GM21576 (cell line): ENCODE results near the gene RIPPLY3.
A peak's percentile ranks its signal among the peaks of the same experiment; 100 is the strongest.
"Not testable (repeated sequence)": the region's sequence is repeated elsewhere in the genome, so short reads cannot be mapped to it uniquely, and the experiment has no call there.

ENCODE experiments used
- ATAC-seq: cut with Tn5 transposase; IDR thresholded peaks from one replicate; pipeline ENCODE4 v1.9.1; 2021; ENCODE audit warnings: mild to moderate bottlenecking, moderate library complexity; ENCODE audit not compliant: unreplicated experiment

Gene RIPPLY3

DNA sequence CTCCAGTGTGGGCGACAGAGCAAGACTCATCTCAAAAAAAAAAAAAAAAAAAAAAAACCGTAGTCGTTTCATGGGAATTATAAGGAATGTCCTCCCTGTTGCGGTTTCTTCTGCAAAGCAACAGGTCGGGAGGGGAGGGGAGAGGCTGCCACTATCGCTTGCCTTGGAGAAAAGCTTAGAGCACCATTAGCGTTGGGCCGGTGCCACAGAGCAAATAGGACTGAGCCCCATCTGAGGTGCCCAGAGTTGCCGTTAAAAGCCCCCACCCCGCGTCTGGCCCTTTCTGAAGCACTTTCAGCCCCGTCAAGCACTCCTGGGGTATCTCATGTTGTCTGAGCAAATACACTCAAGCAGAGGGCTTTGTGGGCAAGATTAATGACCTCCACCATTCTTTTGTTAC, 2.2 kb downstream of the RIPPLY3 start:
- ATAC-seq = no peak

DNA sequence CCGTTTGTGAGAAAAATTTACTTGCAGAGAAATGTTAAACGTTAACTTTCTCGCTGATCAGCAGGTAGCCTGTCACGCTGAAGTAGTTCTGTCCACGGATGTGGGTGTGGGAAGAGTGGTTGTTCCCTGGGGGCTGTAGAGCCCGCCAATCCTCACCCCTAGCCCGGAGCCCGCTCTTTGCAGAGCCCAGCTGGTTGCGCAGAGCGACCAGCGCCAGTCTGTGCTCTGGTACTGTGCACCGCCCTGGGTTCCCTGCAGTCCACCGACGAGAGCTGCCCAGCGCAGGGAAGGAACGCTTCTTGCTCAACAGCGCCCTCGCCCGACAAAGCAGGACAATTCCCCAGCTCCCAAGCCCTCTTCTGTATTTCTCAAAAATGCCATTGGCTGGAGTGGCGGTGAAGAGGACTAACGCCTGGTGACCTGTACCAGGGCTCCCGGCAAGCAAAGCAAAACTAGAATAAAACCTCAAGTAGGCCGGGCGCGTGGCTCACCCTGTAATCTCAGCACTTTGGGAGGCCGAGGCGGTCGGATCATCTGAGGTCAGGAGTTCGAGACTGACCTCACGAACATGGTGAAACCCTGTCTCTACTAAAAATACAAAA, 3.3 kb downstream of the RIPPLY3 start:
- ATAC-seq = peak; percentile 90

DNA sequence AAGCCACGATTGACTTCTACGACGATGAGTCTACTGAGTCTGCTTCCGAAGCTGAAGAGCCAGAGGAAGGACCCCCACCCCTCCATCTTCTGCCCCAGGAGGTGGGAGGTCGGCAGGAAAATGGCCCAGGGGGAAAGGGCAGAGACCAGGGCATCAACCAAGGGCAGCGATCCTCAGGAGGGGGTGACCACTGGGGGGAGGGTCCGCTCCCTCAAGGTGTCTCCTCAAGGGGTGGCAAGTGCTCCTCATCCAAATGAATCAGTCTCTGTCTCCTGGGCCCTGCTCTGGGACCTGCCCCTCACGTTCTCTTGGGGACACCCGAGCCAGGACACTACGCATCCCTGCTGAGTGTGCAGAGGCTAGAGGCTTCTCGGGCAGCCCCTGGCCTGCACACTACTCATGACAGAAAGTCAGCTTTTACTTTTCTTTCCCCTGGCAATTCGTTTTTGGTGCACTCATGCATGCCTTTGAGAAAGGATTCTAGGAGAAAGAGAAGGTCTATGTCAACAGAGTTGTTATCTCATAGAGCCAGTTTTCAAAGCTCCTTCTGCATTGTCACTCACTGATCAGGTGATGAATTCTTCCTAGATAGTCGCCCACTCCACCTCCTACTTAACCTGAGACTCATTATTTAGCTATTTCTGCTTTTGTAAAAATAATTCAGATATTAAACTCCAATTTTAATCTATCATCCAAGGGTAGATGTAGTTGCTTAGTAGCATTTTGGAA, 11.6 kb downstream of the RIPPLY3 start:
- ATAC-seq = no peak

DNA sequence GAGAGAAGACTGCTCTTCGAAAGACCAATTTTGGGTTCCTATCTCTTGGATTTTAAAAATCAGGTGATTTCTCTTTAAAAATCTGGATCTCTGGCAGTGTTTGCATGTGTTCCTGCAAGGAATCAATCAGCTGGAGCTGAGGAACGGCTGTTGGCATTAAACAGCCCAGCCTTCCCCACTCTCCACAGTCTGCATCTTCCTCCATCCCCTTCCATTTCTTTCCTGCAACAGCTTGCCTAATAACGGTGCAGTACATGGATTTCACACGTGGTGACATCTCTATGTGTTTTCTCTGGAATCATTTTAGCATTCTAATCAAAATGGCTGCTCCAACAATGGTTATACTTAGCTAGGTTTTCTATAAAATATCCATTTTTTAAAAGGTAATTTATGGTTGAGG, 20.0 kb downstream of the RIPPLY3 start:
- ATAC-seq = no peak

DNA sequence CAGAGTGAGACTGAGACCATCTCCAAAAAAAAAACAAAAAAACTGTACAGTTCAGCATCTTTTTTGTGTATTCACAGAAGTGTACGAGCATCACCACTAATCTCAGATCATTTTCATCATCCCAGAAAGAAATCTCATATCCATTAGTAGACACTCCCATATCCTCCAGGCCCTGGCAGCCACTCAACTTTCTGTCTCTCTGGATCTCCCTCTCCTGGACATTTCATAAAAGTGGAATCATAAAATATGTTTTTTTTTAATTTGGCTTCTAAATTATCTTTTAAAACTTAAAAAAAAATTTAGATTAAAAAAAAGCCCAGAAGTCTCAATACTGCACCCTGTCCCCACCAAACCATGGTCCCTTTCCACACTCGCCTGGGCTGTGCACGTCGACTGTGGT, 22.1 kb downstream of the RIPPLY3 start:
- no peak for ATAC-seq

DNA sequence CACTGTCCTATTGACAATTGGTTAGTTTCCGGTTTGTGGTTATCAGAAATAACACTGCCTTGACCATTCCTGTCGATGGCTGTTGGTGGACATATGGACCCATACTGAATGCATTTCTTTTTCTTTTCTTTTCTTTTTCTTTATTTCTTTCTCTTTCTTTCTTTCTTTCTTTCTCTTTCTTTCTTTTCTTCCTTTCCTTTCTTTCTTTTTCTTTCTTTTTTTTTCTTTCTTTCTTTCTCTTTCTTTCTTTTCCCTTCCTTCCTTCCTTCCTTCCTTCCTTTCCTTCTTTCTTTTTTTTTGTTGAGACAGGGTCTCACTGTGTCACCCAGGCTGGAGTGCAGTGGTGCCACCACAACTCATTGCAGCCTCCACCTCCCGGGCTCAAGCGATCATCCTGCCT, 24.4 kb downstream of the RIPPLY3 start:
- ATAC-seq = no peak

DNA sequence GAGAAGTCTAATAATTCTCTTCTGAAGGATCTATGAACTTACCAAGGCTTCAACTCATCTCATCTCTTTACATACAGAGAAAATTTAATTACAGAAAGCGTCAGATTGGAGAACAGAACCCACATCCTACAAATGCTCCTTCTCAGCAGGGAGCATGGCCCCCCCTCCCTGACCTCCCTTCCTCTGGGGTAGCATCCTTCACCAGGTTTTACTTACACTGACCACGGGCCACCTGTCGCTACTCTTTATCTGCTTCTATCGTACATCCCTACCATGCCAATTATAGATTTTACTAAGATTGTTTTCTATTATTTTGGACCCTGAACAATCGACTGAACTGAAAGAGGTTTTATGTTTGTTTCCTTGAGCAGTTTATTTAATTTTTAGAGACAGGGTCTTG, 25.8 kb downstream of the RIPPLY3 start:
- no peak for ATAC-seq

DNA sequence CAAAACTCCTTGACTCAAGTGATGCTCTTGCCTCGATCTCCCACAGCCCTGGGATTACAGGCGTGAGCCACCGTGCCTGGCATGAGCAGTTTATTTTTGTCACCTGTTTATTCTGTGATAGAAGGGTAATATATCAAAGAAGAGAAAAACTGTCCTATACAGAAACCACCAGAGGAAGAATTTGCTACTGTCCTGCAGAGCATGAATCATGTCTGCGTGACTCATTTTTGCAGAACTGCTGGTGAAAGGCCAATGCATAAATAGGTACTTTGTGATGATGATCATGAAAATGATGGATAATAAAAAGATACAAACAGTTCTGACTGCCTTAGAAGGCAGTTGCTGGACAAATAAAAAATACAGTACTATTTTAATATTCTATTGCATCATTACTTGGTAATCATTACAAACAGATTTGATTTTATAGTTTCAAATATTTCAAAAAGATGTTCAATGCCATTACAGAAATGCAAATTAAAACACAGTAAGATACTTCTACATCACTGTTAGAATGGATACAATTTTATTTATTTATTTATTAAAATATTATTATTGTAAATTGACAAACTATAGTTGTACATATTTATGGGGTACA, 26.5 kb downstream of the RIPPLY3 start:
- ATAC-seq = no peak

DNA sequence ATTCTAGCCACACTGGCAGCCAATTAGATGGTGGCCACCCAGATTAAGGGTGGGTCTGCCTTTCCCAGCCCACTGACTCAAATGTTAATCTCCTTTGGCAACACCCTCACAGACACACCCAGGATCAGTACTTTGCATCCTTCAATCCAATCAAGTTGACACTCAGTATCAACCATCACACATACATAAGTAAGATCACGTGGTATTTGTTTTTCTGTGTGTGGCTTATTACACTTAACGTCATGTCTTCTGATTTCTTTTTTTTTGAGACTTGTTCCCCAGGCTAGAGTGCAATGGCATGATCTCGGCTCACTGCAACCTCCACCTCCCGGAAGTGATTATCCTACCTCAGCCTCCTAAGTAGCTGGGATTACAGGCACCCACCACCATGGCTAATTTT, 27.9 kb downstream of the RIPPLY3 start:
- ATAC-seq = not testable (repeated sequence)

DNA sequence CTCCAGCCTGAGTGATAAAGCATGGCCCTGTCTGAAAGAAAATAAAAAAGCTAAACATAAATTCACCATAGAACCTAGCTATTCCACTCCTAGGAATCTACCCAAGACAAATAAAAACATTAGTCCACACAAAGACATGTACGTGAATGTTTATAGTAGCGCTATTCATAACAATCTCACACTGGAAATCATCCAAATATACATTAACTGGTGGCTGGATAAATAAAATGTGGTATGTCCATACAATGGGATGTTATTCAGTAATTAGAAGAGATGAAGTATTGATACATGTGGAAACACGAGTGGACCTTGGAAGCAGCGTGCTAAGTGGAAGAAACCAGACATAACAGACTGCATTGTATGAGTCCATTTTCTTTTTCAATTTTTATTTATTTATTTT, 29.7 kb downstream of the RIPPLY3 start:
- ATAC-seq = no peak

DNA sequence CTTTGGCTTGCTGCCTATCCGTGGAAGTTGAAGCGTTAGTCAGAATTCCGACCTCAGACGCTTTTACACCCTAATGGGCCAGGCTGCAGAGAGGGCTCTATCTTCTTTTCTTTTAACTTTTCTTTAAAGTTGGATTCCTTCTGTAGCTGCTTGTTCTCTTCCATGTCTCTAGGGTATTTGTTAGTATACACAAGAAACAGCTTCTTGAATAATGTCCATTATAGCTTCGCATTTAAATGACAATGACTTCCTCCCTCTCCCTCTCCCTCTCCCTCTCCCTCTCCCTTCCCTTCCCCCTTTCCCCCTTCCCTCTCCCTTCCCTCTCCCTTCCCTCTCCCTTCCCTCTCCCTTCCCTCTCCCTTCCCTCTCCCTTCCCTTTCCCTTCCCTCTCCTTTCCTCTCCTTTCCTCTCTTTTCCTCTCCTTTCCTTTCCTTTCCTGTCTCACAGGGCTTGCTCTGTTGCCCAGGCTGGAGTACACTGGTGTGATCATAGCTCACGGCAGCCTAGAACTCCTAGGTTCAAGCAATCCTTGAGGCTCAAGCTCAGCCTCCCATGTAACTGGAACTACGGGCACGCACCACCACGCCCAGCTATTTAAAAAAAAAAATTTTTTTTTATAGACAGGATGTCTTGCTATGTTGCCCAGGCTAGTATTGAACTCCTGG, 33.0 kb downstream of the RIPPLY3 start:
- no peak for ATAC-seq

DNA sequence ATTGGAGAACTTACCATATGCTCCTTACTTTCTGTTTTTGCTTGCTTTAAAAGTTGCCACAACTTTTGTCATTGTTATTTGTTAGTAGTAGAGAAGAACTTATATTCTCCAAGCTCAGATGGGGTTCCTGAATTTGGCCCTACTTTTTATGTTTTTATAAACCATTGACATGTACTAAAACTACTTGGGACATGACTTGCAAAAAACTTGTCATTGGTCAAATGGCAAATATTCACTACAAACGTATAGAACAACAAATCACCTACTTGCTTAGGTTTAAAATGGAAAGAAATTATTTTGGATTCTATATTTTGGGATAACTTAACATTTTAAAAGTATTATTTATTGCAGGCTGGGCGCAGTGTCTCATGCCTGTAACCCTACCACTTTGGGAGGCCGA, 33.7 kb downstream of the RIPPLY3 start:
- no peak for ATAC-seq

DNA sequence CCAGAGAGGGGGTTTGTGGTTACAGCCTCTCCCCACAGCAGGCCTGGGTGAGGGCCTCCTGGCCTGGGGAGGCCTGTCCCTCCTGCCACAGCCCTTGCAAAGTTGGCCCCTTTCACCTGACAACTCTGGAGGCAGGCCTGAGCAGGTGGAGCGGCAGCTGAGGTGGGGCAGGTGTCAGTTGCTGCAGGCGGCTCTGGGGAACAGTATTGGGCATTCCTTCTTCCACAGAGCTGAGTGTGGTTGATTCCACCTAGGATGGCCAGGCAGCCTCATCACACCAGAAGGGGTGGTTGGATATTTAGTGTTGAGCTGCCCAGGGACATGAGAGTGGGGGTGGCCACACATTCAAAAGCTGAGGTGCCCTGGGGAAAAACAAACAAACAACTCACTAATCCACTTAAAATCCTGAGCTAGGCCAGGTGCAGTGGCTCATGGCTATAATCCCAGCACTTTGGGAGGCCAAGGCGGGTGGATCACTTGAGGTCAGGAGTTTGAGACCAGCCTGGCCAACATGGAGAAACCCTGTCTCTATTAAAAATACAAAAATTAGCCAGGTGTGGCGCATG, 35.3 kb downstream of the RIPPLY3 start:
- ATAC-seq = no peak

DNA sequence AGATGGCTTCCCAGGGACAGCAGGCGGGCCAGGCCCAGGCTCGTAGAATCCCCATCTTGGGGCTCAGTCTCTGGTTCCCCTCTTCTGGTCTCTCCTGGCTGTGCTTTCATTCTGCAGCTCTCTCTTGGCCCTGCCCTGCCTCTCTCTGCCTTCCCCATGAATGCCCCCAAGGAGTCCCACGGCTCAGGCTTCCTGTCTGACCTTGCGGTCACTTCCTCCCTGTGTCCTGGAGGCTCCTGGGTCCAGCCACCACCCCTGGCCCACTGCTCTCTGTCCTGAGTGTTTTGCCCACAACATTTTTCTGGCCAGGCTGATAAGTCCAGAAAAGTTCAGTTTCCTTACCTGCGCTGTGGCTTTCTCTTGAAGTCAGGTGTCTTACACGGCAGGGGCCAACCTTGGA, 37.3 kb downstream of the RIPPLY3 start:
- no peak for ATAC-seq

DNA sequence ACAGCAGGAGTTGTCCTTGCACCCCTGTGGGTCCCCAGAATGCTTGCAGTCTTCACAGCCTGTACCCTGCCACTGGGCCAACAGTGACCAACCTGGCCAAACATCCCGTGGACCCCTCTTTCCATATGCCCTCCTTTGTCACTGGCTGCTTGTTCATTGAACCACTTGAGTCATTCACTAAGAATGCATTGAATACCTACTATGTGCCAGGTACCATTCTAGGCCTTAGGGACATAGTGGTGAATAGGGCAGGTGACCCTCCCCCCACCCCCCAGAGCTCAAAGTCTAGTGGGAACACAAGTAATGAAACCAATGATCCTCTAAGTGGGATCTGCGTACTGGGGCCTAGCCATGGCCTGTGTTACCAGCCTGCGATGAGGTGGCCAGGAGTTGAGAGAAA, 38.1 kb downstream of the RIPPLY3 start:
- ATAC-seq = no peak

DNA sequence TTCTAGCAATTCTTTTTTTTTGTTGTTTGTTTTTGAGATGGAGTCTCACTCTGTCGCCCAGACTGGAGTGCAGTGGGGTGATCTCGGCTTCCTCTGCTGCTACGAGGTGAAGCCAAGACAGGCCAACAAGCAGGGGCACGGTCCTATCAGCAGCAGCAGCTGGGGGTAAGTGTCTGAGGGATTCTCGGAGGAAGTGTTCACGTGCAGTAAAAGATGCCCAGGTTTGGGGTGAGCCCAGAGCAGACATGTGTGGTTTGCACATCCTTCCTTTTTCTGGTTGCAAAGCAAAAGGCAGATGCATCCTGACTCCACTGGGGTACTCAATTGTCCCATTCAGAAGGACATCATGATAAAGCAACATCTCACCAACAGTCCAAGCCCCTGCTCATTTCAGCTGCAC, 38.6 kb downstream of the RIPPLY3 start:
- ATAC-seq = no peak

DNA sequence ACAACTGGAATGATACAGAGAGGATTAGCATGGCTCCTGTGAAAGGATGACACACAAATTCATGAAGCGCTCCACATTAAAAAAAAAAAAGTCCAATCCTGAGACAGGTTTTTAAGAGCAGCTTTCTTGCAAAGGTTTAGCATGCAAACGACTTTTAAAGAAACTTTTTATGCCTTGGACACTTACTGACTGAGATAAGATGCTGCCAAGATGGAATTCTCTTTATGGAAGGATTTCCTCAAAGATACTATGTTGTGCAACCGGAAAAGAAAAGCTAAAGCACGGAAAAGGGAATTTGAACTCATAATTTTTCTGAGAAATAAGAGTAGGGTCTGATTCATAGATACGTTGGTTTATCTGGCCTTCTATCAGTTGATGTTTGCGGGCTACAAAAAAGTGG, 39.1 kb downstream of the RIPPLY3 start:
- no peak for ATAC-seq

DNA sequence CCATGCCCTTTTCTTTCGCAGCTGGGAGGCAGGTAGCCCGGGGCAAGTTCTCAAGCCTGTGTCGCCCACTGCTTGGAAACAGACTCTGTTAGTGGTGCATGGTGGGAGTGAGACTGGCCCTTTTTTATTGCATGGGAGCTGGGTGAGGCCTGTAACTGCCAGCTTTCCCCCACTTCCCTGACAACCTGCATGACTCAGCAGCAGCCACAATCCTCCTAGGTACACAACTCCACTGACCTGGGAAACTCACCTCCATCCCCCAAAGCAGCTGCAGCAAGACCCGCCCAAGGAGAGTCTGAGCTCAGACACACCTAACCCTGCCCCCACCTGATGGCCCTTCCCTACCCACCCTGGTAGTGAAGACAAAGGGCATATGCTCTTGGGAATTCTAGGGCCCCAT, 40.6 kb downstream of the RIPPLY3 start:
- no peak for ATAC-seq

DNA sequence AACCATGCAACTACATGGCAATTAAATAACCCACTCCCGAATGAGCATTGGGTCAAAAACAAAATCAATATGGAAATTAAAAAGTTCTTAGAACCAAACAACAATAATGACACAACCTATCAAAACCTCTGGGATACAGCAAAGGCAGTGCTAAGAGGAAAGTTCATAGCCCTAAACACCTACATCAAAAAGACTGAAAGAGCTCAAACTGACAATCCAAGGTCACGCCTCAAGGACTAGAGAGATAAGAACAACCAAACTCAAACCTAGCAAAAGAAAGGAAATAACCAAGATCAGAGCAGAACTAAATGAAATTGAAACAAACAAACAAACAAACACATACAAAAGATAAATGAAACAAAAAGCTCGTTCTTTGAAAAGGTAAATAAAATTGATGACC, 43.2 kb downstream of the RIPPLY3 start:
- not testable (repeated sequence) for ATAC-seq

DNA sequence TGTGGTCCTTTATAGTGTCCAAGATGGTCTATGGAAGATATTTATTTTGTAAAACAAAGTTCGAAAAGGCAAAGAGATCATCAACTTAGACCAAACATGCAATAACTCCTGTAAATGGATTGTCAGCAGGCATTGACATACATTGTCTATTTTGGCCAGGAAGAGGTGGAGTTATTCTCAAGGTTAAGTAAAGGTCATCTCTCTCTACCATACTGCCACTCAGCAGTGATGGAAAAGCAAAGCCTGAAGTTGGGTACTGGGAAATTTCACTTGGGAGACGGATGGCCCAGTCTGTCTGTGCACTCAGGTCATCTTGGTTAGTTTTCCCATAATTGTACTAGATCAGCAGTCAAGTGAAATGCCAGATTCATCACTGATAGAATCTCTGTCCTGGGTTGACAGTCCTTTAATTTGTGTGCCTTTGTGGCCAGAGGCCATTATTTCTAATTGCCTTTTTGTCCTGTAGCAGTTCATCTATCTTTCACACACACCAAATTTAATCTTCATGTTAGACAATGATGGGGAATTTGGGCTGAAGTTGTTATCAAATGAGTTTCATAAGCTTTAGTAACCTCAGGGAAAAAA, 48.9 kb downstream of the RIPPLY3 start:
- no peak for ATAC-seq

DNA sequence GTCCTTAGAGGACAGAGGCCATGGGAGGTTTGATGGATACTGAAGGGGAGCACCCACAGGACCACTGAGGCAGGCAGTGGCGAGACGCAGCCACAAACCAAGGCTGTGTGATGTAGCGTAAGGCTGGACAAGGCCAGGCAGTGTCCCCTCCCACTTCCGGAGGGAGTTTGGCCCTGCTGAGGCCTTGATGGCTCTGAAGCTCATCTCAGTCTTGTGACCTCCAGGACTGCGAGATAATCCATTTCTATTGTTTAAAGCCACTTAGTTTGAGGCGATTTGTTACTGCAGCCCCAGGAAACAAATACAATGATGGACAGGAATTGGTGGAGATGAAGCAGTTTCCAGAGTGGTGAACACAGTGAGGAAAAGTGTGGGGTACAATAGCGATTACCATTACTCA, 51.1 kb downstream of the RIPPLY3 start:
- ATAC-seq = no peak
